Inflammatory macrophage treated with lipopolysaccharide for 4 hours (primary cell): Measurements from ENCODE around the gene PLPP4.

Experiments
- DNase-seq: peaks from one replicate; pipeline ENCODE4 v3.0.0-alpha.2; 2020

Gene PLPP4

DNA sequence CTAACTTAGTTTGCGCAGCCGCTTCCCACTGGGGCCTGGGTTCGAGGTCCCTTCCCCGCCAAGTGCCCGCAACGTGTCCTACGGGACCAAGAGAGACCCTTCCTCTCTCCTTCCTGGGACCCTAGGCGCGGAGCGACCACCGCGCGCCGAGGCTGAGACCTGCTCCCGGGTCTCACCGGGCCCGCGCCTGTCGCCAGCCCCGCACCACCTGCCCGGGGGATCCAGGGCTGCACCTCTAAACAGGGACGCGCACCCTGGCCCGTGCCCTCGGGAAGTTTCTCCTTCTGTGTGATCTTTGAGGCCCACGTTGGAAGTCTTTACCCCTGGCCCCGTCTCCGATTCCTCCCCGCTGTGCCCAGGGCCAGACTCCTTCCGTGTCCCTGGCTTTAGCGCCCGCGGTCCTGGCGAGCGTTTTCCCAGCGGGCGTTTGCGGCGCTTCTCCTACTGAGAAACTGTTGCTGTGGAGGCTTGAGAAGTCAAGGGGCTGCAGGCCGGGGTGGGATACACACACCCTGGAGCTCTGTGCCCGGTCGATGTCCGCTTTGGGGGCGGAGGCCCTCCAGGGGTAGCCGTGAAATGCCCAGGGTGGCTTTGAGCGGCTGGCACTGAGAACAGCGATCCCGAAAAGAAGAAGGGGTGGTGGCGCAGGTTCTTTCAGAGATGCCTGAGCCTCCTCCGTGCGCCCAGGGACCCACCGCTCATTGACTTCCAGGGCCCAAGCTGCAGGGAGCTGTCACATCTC, 575 bp downstream of the PLPP4 start:
- DNase-seq, result no peak

DNA sequence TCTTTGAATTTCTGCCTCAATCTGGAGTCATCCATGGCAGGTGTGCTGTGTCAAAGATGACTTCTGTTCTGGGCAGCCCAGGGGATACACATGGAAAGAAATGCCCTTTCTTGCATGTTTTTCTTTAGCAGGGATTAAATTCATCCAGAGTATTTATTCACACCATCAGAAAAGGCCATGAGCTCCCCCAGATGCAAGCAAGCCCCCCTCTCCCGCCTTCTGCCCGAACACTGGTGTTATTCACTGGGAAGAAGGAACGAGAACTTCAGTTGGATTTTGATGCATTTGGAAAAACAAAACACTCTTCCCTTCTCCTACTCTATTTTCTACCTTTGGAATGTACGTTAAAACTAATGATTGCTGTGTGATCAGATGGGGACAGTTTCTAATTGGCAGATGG, 1.4 kb downstream of the PLPP4 start:
- DNase-seq, result no peak

DNA sequence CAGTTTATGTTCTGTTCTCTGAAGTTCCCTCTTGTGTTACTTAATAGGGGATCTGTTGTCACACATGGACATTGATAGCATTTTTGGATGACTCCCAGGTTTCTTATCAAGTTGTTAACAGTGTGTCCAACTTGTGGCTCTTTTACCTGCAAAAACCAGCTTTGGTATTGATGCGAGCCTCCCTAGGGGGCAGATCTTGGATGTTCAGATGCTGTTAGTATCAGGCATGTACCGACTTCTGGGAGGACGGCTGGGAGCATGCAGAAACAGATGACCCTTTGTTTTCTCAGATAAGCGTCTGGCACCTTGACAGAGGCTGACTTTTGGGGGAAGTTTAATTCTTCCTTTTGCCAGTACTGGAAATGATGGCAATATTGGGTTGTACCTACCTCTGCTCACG, 2.2 kb downstream of the PLPP4 start:
- DNase-seq, result no peak

DNA sequence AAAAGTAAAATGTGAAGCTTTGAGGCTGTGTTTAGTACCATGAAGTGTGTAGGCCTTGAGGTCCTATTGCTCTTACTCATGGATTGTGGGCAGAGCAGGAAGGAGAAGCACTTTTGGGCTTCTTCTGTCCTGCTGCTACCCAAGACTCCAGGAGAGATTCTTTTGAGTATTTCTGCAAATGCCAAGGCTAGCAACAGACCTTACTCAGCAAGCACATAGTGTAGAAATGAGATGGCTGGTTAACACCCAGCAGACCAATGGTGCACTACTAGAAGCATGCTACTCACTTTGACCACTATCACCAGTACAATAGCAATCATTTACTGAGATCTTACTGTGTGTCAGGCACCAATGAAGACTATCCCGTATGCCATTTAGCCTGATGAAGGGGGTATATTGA, 3.2 kb downstream of the PLPP4 start:
- DNase-seq, result no peak

DNA sequence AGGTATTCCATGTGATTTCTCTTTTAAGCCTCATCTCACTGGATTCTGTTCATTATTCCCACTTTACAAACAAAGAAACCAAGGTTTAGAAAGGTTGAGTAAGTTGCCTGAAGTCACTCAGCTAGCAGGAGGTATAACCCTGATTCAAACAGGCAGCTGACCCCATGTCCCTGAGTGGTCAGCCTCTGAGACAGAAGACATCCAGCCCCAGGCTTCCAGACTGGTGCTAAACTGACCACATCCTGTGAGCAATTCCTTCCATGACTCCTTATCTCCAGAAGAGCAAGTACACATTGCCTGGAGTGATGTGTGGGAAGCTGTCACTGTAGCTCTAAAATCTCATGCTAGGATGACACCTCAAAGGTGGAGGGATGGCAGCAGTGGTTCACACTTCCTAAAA, 3.7 kb downstream of the PLPP4 start:
- no peak for DNase-seq

DNA sequence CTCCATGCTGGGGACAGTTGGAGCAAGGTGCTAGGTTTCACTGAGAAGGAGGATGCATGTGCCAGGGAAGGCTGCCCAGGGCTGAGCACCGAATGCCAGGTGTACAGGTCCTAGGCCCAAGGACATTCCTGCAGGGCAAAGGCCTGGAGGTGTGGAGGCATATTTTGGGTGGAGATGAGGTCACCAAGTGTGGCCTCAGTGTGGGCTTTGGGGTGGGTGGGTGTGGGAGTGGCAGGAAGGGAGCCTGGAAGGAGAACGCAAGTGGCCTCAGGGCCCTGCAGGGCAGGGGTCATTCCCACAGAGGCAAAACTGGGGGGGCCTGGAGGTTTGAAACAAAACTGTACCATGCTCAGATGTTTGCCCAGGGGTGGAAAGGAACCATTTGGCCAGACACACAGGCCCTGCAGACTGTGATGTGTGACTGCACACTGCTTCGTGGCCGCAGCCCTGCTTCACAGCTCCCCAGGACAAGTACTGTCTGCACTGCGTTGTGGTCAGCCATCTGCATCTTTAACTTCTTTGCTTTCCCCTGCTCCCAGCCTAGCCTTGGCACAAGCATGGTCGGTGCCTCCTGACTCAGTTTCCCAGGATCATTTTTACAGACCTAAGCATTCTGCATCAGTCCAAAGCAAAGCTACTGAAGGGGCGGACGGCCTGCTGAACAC, 5.1 kb downstream of the PLPP4 start:
- DNase-seq, result no peak

DNA sequence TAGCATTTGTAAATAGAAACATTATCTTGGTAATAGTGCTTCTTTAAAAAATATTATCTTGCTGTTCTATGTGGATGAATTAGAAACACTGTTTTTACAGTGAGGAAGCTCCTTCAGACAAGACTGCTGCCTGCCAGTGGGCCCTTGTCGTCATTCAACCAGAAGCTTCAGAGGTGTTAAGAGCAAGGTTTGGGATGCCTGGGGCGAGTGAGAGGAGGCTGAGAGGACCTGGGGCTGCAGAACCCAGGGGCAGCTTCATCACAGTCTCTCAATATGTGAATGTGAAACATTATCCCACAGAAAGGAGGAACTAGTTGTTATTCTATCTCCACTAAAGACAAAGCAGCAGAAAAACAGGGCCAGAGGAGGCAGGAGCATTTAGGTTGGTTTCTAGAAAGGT, 8.1 kb downstream of the PLPP4 start:
- DNase-seq, result no peak

DNA sequence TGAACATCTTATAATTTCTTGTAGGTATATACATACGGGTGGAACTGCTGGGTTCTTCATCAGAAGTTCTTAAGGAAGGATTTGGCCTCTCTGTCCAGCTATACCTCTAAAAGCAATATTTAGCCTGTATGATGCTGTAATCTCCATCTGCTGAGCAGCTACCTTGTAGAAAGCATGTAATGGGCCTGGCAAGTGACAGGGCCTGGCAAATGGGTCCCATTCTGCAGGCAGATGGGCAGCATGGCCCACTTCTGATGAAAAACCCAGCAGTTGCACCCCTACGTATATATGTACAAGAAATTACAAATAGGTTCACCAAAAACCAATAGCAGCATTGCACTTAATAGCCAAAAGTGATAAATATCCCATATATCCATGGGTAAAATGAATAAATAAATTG, 9.0 kb downstream of the PLPP4 start:
- no peak for DNase-seq

DNA sequence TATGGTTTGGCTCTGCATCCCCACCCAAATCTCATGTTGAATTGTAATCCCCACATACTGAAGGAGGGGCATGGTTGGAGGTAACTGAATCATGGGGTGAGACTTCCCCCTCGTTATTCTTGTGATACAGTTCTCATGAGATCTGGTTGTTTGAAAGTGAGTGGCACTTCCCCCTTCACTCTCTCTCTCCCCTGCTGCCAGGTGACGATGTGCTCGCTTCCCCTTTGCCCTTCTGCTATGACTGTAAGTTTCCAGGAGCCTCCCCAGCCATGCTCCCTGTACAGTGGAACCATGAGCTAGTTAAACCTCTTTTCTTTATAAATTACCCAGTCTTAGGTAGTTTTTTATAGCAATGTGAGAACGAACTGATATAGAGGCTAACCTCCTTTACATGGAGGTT, 16.6 kb downstream of the PLPP4 start:
- no peak for DNase-seq

DNA sequence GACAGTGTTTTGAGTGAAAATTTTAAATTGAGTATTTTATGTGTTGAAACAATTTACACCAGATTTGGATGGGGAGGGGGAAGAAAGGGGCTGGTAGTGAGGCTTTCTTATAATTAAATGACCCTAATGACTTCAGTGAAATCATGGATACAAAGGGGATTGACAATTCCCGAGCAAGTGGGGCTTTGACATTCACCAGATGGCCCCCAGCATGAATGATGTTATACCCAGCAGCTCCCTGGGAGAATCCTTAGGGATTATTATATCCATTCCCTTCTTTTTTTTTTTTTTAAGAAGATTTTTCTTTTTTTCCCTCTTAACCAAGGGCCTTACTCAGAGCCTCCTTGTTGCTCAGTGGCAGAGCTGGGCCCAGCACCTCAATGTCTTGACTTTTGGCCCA, 17.9 kb downstream of the PLPP4 start:
- no peak for DNase-seq

DNA sequence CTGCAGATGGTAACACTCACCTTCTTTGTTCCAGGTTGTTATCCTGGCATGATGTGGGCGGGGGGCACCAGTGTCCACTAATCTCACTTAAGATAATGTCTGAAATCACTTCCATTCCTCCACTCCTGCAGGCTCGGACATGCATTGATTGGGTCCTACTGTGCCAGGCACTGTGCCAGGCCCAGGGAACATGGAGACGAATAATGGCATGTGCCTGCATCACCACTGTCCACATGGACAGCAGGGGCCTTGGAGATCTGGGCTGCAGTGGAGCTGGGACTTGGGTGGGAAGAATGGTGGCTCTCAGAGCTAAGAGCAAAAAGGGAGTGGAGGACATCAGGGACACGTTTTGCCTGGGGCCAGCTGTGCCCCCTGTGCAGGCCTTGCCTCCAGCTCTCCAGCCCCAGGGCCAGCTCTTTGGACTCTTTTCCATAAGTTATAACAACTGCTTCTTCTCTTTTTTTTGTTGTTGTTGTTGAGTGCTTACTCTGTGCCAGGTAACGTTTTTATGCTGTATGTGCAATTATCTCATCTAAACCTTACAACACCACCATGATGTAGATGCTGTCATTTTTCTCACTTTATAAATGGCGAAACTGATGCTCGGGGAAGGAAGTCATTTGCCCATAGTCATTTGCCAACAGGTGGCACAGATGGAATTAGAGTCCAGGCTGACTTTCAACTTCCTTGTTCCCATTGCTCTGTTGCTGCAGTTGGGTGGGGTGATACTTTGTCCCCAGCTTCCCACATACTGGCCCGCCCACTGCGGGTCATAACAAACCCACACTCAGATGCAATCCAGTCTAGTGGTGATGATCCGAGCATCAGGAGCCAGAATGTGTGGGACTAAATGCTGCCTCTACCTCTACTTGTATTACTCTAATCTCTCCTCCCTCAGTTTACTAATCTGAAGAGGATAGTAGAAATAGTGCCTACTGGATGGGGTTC, 19.1 kb downstream of the PLPP4 start:
- peak; percentile 3 for DNase-seq

DNA sequence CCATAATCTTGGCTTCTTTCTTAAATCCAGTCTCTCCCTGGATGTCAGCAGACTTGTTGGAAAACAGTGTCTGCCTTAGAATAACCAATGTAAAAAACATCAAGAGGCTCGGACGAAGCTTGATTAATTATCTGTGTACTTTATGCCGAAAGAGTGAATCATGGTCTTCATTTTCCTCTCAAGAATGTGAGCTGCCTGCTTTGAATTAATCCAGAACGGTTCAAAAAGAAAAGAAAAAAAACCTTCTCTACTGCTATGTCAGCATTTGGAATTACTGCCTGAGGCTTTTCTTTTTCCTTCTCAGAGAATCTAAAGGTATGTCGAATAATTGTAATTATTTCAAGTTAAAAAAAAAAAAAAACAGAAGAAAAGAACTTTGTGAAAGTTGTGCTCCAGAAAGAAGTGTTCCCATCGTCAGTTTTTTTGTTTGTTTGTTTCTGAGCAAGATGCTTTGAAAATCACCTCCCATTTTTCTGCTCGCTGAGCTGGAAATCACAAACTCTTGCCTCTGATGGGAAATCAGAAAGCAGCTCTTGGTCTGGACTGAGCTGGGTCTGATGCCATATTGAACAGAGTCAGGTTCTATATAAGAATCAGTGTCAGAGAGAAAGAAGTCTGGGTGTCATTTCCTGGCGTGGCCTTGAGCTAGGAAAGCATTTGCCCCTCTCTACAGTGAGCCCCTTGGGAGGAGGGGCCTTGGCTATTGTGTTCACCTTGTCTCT, 20.2 kb downstream of the PLPP4 start:
- DNase-seq, result no peak

DNA sequence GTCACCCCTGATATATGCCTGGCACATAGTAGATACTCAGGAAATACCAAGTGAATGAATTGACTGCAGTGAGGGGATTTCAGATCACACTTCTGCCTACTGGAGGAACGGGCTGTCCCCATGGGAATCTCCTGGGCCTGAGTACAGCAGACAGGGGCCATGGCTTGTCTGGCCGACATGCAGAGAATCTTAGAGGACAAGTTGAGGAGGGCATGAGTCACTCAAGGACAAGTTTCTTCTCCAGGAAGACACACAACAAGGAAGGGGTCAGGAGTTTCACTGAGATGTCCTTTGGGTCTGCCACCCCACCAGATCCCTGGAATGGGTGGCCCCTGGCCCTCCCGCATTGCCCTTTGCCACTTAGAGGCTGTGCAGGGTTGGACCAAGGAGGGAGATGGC, 20.7 kb downstream of the PLPP4 start:
- DNase-seq, result no peak

DNA sequence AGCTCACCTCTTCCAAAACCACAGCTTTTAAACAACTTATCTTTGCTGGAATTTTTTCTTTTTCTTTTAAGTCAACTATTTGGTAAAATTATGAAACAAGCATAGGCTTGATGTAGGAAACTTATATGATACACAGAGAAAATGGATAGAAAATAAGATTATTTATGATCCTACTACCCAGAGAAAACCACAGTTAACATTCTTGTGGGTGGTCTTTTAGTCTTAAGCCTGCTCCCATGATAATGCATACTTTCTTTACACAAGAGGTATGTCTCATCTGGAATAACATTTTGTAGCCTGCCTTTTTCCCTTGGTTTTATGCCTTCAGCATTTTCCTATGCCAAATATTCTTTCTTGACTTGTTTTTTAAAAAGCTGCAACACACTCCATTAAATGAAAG, 21.4 kb downstream of the PLPP4 start:
- DNase-seq, result no peak

DNA sequence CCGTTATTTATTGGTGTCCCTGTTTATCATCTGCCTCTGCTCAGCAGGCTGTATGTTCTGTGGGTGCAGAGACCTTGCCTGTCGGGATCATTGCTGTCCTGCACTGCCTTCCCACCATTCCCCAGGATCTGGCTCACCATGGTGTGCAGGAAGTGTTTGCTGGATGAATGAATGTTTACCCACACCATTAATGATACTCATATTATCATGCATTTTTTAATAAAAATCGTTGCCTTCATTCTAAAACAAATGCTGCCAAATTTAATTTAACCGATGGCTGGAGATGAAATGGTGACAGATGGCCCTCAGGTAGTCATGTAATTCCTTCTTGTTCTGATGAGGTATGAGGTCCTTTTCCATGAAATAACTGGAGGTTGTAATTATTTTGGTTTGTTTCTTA, 22.5 kb downstream of the PLPP4 start:
- no peak for DNase-seq

DNA sequence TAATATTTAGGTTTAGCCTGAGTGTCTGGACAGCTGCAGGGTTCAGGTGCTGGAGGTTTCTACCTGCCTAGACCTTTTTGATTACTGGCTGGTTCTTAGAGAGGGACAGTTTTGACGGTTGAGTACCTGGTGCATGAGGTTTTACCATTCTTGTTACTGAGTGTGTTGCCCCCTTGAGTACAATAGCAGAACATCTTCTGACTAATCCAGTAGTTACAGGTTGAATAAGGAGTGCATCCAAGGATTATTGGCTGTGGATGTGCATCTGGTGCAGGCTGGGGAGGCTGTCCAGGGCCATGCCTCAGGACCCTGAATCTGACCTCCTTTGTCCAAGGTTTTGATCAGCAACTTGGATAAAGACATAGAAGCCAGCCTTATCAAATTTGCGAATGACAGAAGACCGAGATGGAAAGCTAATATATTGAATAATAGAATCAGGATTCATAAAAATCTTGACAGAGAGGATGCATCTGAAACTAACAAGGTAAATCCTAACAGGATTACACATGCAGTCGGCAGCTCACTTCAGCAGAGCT, 23.1 kb downstream of the PLPP4 start:
- DNase-seq, result no peak

DNA sequence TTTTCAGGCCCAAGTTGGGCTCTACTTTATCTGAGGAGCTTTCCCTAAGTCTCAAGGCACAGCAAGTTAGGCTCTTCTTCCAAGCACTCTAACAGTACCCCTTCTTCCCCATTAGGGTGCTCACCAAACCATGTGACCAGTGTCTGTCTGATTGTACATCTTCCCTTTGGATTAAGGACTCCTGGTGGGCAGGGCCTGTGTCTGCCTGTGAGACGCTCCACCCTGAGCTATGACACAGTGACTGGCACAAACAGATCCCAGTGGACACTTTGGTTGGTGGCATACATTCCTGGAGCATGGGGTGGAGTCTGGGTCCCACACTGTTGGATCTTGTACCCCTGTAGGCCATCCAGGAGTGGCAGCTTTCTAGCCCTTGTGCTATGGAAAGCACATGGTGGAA, 23.8 kb downstream of the PLPP4 start:
- no peak for DNase-seq

DNA sequence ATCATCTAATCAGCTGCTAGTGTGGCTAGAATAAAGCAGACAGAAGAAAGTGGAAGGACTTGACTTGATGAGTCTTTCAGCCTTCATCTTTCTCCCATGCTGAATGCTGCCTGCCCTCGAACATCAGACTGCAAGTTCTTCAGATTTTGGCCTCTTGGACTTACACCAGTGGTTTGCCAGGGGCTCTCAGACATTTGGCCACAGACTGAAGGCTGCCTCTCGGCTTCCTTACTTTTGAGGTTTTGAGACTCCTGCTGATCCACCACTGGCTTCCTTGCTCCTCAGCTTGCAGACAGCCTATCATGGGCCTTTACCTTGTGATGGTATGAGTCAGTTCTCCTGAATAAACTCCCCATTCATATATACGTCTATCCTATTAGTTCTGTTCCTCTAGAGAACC, 26.0 kb downstream of the PLPP4 start:
- DNase-seq, result no peak

DNA sequence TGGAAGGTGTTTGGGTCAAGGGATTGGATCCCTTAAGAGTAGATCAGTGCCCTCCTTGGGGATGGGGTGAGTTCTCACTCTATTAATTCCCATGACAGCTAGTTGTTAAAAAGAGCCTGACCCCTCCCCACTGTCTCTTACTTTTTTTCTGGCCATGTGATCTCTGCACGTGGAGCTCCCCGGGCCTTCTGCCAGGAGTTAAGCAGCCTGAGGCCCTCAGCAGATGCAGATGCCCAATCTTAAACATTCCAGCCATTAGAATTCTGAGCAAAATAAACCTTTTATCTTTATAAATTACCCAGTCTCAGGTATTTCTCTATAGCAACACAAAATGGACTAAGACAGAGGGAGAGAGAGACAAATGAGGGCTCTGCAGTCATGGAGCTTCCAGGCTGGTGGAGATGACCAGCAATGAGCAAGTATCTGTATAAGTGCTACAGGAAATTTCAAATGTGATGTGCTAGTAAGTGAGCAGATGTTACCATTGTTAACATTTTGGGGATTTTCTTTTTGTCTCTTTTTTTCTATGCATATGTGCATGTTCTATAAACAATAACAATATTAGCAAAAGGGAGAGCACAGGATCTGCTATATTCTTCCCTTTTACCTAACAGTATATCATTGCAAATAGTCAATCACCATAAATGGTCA, 26.7 kb downstream of the PLPP4 start:
- DNase-seq, result no peak

DNA sequence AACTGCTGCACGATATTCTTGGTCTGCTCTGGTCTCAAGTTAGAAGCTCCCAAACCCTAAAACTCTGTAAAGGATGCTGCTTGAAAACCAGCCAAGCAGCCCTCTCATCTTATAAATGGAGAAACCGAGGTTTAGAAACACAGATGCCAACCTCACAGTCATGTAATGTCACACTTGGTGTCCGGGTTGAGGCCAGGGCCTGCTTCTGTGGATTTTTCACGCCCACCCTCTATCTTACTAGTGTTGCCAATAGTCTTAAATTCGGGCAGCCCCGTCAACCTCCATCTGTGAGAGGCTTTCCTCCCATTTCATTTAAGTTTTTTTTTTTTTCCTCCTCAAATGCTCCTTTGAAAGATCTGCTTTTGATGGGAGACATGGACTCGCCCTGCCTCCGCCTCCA, 28.9 kb downstream of the PLPP4 start:
- no peak for DNase-seq

DNA sequence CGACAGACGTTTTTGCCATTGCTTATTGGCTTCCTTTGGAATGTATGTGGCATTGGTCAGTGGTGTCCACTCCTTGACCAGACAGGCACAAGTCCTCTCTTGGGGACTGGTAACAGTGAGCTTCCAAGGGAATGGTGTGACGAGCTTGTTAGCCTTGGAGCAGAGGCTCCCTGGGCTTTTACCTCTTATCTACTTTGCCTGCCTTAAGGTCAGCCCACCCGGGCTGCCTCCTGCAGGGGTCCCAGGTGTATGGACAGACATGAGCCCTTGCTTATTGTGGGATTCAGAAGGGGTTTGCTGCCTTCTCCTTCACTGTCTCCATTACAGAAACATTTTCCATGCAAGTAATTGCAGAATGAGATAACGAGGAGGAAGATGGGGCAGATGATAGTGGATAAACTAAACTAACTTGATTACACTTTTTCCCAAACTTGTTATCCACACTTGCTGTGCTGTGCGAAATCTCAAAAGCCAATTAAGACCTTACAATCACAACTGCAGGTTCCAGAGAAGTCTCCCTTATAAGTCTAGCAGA, 29.7 kb downstream of the PLPP4 start:
- no peak for DNase-seq

DNA sequence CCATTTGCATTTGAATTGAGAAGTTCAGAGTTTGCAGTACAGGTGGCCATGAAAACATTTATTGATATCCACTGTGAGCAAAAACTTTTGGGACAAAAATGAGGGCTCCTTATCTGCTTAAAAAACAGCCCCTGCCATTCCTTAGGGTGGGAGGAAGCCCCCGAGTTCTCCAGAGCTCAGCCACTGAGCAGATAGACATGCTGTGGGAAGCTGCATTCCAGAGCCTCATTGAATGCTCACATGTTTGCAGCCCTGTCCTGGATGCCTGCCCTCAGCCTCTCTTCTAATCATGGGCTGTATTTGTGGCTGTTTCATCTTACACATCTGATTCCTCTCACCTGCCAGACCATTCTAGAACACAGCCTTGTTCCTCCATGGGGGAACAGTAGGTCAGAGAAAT, 33.3 kb downstream of the PLPP4 start:
- DNase-seq, result no peak
